ENCODE measurements around the gene TCEAL3.

The TCEAL3 gene

DNA sequence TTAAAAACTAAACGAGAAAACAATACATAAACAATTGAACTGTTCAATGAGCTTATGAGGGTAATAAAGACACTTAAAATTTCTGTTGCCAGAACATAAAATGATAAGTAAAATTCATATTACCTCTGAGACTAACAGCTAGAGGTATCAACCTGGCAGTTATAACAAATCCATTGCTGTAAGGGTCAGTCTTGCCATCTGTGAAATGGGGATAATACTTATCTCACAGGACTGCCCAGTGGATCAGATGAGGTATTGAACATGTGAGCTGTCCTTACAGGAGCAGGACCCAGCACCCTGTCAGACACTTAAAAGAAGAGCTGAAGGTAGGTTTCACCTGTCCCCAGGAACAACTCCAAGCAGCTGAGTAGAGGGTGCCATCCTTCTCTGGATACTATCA lies 2.5 kb downstream of the TCEAL3 start:
- Histone ChIP-seq H4K20me1 (ENCODE audit: insufficient read depth, low read length) (no peaks in the 10 kb centered on the region), H2AFZ (ENCODE audit: low read depth, low read length) (no peak overlapping the region), H3K27me3 (ENCODE audit: insufficient read depth, low read length, poor library complexity) (no peaks in the 10 kb centered on the region), H3K4me3 (ENCODE audit: low read depth in 1 of 2, low read length in 2 of 2) (no peak overlapping the region), H3K36me3 (ENCODE audit: insufficient read depth, low read length) (no peaks in the 10 kb centered on the region), H3K9ac (ENCODE audit: low read depth, low read length) (no peak overlapping the region), H3K4me2 (ENCODE audit: insufficient read depth, low read length) (no peak overlapping the region), H3K79me2 (ENCODE audit: insufficient read depth, low read length) (no peaks in the 10 kb centered on the region), H3K4me1 (ENCODE audit: insufficient read depth, low read length) (peaks cover 15% of the 10 kb centered on the region), H3K27ac (ENCODE audit: low read length) (no peak overlapping the region), H3K9me3 (ENCODE audit: insufficient read depth, low read length, severe bottlenecking) (no peaks in the 10 kb centered on the region)
- ATAC-seq (ENCODE audit: insufficient read depth, low read depth) (no peak), DNase-seq (no peak)
- TF ChIP-seq, protein P1, sequence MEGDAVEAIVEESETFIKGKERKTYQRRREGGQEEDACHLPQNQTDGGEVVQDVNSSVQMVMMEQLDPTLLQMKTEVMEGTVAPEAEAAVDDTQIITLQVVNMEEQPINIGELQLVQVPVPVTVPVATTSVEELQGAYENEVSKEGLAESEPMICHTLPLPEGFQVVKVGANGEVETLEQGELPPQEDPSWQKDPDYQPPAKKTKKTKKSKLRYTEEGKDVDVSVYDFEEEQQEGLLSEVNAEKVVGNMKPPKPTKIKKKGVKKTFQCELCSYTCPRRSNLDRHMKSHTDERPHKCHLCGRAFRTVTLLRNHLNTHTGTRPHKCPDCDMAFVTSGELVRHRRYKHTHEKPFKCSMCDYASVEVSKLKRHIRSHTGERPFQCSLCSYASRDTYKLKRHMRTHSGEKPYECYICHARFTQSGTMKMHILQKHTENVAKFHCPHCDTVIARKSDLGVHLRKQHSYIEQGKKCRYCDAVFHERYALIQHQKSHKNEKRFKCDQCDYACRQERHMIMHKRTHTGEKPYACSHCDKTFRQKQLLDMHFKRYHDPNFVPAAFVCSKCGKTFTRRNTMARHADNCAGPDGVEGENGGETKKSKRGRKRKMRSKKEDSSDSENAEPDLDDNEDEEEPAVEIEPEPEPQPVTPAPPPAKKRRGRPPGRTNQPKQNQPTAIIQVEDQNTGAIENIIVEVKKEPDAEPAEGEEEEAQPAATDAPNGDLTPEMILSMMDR (IDR thresholded peaks at IDR 0.05; ENCODE audit: borderline replicate concordance, extremely low read depth, low read length, poor library complexity, severe bottlenecking) = no peak
- no peak for TF ChIP-seq EZH2 (IDR thresholded peaks at IDR 0.05; ENCODE audit: borderline replicate concordance, low read depth, low read length, severe bottlenecking)

DNA sequence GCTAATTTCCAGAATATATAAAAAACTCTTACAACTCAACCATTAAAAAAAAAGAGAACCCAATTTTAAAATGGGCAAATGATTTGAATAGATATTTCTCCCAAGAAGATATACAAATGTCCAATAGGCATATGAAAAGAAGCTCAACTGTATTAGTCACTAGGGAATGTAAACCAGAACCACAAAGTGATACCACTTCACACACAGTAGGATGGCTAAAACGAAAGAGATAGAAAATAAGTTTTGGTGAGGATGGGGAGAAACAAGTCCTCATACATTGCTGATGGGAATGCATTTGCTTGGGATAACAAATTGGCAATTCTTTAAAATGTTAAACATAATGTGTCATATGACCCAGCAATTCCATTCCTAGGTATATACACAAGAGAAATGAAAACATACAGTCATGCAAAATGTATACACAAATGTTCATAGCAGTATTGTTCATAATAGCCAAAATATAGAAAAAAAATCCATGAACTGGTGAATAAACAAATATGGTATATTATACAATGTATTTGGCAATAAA lies 5.7 kb downstream of the TCEAL3 start:
- no peaks in the 10 kb centered on the region for H3K9me3 ChIP-seq (ENCODE audit: insufficient read depth, low read length, severe bottlenecking)
- no peak for TF ChIP-seq EZH2 (IDR thresholded peaks at IDR 0.05; ENCODE audit: borderline replicate concordance, low read depth, low read length, severe bottlenecking)
- TF ChIP-seq, protein P1 (IDR thresholded peaks at IDR 0.05; ENCODE audit: borderline replicate concordance, extremely low read depth, low read length, poor library complexity, severe bottlenecking) = no peak
- no peak overlapping the region for H2AFZ ChIP-seq (ENCODE audit: low read depth, low read length)
- no peak overlapping the region for H3K27ac ChIP-seq (ENCODE audit: low read length)
- DNase-seq (no peak), ATAC-seq (ENCODE audit: insufficient read depth, low read depth) (no peak)
- H4K20me1 ChIP-seq (ENCODE audit: insufficient read depth, low read length) = no peaks in the 10 kb centered on the region
- H3K4me3 ChIP-seq (ENCODE audit: low read depth in 1 of 2, low read length in 2 of 2) = no peak overlapping the region
- no peak overlapping the region for H3K4me2 ChIP-seq (ENCODE audit: insufficient read depth, low read length)
- H3K9ac ChIP-seq (ENCODE audit: low read depth, low read length) = no peak overlapping the region
- no peaks in the 10 kb centered on the region for H3K79me2 ChIP-seq (ENCODE audit: insufficient read depth, low read length)
- H3K27me3 ChIP-seq (ENCODE audit: insufficient read depth, low read length, poor library complexity) = no peaks in the 10 kb centered on the region
- no peaks in the 10 kb centered on the region for H3K36me3 ChIP-seq (ENCODE audit: insufficient read depth, low read length)
- H3K4me1 ChIP-seq (ENCODE audit: insufficient read depth, low read length) = peaks cover 4% of the 10 kb centered on the region; the same call in 1 of the 2 replicates

DNA sequence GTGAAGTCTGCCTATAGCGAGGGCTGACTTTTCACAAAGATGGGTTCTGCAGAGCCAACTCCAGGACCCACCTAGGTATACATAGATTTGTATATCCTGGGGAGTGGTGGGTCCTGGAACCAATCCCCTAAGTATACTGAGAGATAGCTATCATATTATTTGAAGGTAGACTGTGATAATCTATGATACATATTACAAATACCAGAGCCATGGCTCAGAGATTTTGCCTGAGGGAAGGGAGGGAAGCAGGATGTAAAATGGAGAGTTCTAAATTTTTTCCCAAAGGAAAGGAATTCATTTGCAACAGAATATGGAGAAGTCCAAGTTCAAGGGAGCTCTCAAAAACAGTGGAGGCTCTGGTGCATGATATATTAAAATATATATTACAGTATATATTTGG lies 7.2 kb downstream of the TCEAL3 start:
- no peak for TF ChIP-seq EZH2 (IDR thresholded peaks at IDR 0.05; ENCODE audit: borderline replicate concordance, low read depth, low read length, severe bottlenecking)
- TF ChIP-seq, protein P1 (IDR thresholded peaks at IDR 0.05; ENCODE audit: borderline replicate concordance, extremely low read depth, low read length, poor library complexity, severe bottlenecking) = no peak
- DNase-seq = no peak

More for the DNA sequence above, 7.2 kb downstream of the TCEAL3 start:
- H3K9ac ChIP-seq (ENCODE audit: low read depth, low read length) = no peak overlapping the region
- H3K4me3 ChIP-seq (ENCODE audit: low read depth in 1 of 2, low read length in 2 of 2) = no peak overlapping the region
- no peak overlapping the region for H3K4me2 ChIP-seq (ENCODE audit: insufficient read depth, low read length)
- H3K27ac ChIP-seq (ENCODE audit: low read length) = no peak overlapping the region
- no peak for ATAC-seq (ENCODE audit: insufficient read depth, low read depth)
- H3K27me3 ChIP-seq (ENCODE audit: insufficient read depth, low read length, poor library complexity) = no peaks in the 10 kb centered on the region
- H3K79me2 ChIP-seq (ENCODE audit: insufficient read depth, low read length) = no peaks in the 10 kb centered on the region
- no peaks in the 10 kb centered on the region for H3K36me3 ChIP-seq (ENCODE audit: insufficient read depth, low read length)
- no peaks in the 10 kb centered on the region for H3K4me1 ChIP-seq (ENCODE audit: insufficient read depth, low read length)
- no peaks in the 10 kb centered on the region for H3K9me3 ChIP-seq (ENCODE audit: insufficient read depth, low read length, severe bottlenecking)
- H2AFZ ChIP-seq (ENCODE audit: low read depth, low read length) = no peak overlapping the region
- no peaks in the 10 kb centered on the region for H4K20me1 ChIP-seq (ENCODE audit: insufficient read depth, low read length)
